ENCODE results near the gene SLC37A4.
"Not testable (repeated sequence)": the region's sequence is repeated elsewhere in the genome, so short reads cannot be mapped to it uniquely, and the experiment has no call there.

The SLC37A4 gene

DNA sequence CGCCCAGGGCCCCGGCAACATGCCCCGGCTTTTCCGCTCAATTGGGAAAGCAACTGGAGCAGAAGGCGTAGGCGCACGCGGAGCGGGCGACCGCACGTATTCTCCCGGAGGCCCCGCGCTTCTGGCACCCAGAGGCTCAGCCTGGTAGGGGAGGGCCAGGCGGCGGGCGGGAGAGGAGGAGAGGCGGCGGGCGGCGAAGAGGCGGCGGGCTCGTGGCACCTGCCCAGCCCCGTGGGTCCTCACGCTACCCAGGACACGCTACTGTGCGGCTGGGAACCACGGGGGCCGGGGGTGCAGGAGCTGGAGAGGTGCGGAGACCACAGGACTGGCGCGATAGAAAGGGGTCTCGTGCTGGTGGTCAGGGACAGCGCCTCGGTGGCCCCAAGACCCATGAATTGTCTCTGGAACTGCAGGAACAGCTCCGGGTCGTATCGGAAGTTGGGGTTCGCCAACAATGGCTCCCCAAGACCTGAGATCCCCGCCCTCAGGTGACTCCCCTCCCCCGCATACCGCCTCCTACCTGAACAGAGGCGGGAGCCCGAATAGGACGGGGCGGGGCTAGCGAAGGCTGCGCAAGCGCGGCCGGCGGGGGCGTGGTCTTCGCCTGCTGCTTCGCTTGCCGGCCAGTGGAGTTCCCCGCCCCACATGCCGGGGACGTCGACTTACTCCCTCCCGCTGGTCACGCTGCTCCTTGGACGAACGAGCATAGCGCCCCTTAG lies at the start of gene SLC37A4:
TSS of gene SLC37A4 (minus strand) at position 549 of the 719 bp plus-strand sequence.
- 0 out of 2 replicates have a peak, but pooled peaks have one; percentile 27 for TF ChIP-seq POLR2A (IDR thresholded peaks at IDR 0.05; ENCODE audit: low read depth, low read length)
- no peak for FAIRE-seq
- DNase-seq (ENCODE audit: insufficient read length, low spot score) = peak; percentile 88

DNA sequence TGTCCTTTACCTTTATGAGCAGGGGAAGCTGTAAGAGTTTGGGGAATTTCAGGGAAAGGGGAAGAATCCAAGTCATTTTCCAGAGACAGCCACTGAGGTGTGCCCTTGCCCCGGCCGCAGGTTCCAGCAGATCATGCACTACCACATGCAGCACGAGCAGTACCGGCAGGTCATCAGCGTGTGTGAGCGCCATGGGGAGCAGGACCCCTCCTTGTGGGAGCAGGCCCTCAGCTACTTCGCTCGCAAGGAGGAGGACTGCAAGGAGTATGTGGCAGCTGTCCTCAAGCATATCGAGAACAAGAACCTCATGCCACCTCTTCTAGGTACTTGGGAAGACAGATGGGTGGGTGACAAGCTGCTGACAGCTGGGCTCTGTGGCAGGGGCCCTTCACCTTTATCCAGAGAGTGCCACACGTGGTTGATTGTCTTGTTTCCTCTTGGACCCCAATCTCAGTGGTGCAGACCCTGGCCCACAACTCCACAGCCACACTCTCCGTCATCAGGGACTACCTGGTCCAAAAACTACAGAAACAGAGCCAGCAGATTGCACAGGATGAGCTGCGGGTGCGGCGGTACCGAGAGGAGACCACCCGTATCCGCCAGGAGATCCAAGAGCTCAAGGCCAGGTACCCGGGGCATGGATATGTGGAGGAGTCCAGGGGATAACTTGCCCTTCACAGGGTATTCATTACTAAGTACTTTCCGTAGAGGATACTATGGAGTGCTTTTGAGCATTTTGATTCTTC lies 48.2 kb upstream of the SLC37A4 start:
- FAIRE-seq = no peak
- no peak for DNase-seq (ENCODE audit: insufficient read length, low spot score)
- TF ChIP-seq POLR2A (IDR thresholded peaks at IDR 0.05; ENCODE audit: low read depth, low read length) = no peak

DNA sequence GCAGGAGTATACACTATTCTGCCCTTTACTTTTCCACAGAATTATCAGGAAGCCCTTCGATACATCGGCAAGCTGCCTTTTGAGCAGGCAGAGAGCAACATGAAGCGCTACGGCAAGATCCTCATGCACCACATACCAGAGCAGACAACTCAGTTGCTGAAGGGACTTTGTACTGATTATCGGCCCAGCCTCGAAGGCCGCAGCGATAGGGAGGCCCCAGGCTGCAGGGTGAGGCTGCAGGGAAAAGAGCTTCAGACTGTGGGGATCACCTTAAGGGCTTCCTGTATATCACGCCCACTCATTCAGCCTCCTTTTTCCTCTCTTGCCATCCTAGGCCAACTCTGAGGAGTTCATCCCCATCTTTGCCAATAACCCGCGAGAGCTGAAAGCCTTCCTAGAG lies 47.2 kb upstream of the SLC37A4 start:
- DNase-seq (ENCODE audit: insufficient read length, low spot score) (no peak), FAIRE-seq (no peak)
- TF ChIP-seq POLR2A (IDR thresholded peaks at IDR 0.05; ENCODE audit: low read depth, low read length) = no peak

DNA sequence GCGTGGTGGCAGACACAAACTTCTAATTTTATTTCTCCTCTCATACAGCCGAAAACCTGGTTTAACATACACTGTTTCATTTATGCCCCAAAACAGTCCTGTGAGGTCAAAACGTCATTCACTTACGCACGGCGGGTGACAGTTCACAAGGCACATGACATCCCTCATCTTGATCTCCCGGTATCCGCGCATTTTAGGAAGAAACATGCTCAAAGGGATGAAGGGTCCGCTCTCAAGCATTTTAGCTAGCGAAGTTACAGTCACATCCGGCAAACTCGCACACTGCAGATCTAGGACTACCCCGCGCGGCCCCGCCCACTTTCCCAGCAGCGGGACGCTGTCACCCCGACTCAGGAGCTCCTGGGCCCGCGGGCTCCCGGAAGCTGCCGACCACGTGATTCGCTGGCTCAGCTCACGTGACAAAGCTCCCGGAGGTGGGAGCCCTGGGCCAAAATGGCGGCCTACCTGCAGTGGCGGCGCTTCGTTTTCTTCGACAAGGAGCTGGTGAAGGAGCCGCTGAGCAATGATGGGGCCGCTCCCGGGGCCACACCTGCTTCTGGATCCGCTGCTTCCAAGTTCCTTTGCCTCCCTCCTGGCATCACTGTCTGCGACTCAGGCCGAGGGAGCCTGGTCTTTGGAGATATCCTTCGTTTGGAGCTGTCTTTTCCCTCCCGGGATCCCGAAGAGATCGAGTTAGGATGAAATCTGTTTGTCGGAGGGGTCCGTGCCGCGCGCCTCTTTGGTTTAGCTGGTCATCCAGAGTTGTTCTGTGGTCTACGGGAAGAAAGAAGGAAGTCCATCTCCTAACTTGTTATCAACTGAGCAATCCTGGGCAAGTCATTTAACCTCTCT lies 36.9 kb upstream of the SLC37A4 start, which contains the start of gene VPS11:
TSS of gene VPS11 (plus strand) at position 448 of the 852 bp plus-strand sequence. CDS start at position 454, 6 bp downstream.
- 0 out of 2 replicates have a peak, but pooled peaks have one; percentile 48 for TF ChIP-seq POLR2A (IDR thresholded peaks at IDR 0.05; ENCODE audit: low read depth, low read length)
- peak; percentile 88 for DNase-seq (ENCODE audit: insufficient read length, low spot score)
- FAIRE-seq = no peak

DNA sequence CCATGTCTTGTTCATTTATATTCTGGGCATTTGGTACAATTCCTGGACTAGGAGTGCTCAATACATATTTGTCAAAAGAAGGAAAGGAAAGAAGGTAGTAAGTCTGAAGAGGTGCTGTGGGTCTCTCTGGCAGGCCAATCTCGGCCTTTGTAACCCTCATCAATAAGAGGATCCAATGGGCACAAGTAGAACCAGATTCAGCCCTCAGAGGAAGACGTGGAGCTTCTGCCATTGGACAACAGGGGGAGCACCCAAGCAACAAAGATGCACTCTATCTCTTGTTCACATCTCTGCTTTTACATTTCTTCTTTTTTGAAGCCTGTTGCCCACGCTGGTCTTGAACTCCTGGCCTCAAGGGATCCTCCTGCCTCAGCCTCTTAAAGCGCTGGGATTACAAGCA lies 34.7 kb upstream of the SLC37A4 start:
- no peak for FAIRE-seq
- no peak for TF ChIP-seq POLR2A (IDR thresholded peaks at IDR 0.05; ENCODE audit: low read depth, low read length)
- no peak for DNase-seq (ENCODE audit: insufficient read length, low spot score)

DNA sequence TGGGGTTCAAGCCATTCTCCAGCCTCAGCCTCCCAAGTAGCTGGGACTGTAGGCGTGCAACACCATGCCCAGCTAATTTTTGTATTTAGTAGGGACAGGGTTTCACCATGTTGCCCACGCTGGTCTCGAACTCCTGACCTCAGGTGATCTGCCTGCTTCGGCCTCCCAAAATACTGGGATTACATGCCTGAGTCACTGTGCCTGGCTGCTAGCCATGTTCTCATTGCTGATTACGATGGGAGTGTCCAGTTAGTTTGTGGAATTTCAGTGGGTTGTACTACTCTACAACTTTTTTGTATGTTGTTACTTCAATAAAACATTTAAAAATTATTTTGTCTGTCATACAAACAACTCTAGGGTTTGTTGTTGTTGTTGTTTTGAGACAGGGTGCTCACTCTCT lies 32.1 kb upstream of the SLC37A4 start:
- no peak for TF ChIP-seq POLR2A (IDR thresholded peaks at IDR 0.05; ENCODE audit: low read depth, low read length)
- FAIRE-seq = no peak
- DNase-seq (ENCODE audit: insufficient read length, low spot score) = no peak

DNA sequence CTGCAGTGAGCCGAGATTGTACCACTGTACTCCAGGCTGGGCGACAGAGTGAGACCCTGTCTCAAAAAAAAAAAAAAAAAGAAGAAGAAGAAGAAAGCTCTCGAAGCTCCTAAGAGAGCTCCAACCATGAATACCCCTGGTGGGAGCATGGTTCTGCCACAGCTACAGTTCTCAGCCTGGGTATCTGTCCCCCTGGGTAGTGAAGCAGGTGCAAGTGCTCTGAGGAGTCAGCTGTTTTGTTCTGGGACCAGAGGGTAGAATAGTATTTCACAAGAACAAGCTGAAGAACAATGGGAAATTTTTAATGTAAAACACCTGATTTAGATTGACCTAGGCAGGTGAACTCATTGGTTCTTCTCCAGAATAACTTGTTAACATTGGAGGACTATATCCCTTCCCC lies 30.6 kb upstream of the SLC37A4 start:
- no peak for TF ChIP-seq POLR2A (IDR thresholded peaks at IDR 0.05; ENCODE audit: low read depth, low read length)
- FAIRE-seq (no peak), DNase-seq (ENCODE audit: insufficient read length, low spot score) (no peak)

DNA sequence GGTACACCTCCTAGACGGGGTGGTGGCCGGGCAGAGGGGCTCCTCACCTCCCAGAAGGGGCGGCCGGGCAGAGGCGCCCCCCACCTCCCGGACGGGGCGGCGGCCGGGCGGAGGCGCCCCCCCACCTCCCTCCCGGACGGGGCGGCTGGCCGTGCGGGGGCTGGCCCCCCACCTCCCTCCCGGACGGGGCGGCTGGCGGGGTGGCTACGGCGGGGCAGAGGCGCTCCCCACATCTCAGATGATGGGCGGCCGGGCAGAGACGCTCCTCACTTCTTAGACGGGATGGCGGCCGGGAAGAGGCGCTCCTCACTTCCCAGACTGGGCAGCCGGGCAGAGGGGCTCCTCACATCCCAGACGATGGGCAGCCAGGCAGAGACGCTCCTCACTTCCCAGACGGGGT lies 28.5 kb upstream of the SLC37A4 start:
- FAIRE-seq; DNase-seq (ENCODE audit: insufficient read length, low spot score): not testable (repeated sequence)

DNA sequence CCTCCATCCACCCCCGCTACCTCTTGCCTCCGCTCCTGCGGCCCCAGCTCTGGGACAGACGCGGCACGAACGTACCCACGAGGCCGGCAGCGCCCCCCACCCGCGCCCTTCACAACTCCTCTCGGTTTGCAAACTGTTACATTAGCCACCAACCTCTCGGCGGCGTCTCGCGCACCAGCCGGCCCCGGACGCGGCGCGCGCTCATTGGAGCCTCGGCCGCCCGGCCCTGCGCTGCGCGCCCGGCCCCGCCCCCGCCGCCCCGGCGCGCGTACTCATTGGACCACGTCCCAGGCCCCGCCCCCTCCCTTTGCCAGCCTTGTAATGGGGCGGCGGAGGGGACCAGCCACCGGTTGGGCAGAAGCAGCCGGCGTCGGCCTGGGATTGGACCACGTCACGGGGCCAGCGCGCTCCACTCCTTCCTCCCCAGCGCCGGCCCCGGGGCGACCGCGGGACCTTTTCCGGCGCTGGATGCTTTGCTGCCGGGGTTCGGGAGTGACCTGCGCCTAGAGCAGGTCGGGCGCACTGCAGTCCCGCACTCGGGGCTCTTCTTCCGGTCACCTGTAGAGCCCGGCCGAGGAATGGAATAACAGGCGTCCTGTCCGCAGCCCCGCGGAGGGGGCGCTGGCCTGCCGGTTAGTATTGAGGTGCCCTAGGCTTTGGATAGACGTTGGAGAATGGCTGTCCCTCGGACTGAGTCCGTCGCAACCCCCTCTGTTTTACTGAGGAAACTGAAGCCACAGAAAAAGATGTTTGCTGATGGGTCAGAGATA lies 26.5 kb upstream of the SLC37A4 start, which contains the start of gene HYOU1:
TSS of gene HYOU1 (minus strand) at position 206 of the 770 bp plus-strand sequence. CDS start 1,045 bp downstream, outside the sequence.
- FAIRE-seq (no peak), DNase-seq (ENCODE audit: insufficient read length, low spot score) (peak; percentile 95)
- TF ChIP-seq POLR2A (IDR thresholded peaks at IDR 0.05; ENCODE audit: low read depth, low read length) = peak; percentile 67; the same call in 1 of the 2 replicates

DNA sequence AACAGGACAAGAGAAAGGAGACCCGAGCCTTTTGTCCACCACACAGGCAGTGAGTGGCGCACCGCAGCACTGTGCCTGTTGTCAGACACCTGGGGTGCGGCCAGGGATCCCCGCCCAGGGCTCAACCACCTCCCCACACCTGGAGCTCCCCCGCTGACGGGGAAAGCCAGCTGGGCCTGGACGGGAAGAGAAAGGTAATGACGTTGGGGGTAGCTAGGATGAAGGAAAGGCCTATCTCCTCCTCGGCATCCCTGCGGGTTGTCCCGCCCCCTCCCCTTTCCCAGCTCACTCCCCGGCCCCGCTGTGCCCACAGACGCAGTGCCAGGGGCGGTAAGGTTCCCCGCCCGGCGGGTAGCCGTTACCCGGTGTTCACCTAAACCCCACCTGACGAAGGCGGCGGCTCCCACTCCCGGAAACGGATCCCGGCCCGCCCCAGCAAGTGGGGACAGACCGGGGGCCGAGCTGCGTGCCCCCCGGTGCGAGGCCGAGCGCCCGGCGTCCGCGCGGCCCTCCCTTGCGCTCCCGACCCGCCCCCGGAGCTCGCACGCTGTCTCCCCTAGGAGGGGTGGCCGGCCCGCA lies 25.8 kb upstream of the SLC37A4 start:
- DNase-seq (ENCODE audit: insufficient read length, low spot score) = peak; percentile 15
- no peak for TF ChIP-seq POLR2A (IDR thresholded peaks at IDR 0.05; ENCODE audit: low read depth, low read length)
- FAIRE-seq = no peak

DNA sequence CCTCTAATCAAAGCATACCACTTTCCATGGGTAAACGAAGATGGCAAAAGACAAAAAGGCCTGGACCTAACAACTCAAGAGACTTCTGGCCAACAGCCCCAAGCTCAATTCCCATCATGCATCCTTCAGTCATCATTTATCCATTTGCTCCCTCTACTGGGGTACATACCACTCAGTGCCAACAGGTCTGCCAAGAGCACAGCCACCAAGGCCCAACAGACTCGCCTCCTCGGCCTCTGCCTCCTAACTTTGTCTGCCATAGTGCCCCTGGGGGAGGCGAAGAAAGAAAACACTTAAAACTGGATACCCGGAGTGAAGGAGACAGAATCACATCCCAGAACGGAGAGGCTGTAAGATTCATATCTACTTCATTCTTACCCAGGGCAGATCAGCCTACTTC lies 25.2 kb upstream of the SLC37A4 start:
- no peak for FAIRE-seq
- no peak for TF ChIP-seq POLR2A (IDR thresholded peaks at IDR 0.05; ENCODE audit: low read depth, low read length)
- no peak for DNase-seq (ENCODE audit: insufficient read length, low spot score)

DNA sequence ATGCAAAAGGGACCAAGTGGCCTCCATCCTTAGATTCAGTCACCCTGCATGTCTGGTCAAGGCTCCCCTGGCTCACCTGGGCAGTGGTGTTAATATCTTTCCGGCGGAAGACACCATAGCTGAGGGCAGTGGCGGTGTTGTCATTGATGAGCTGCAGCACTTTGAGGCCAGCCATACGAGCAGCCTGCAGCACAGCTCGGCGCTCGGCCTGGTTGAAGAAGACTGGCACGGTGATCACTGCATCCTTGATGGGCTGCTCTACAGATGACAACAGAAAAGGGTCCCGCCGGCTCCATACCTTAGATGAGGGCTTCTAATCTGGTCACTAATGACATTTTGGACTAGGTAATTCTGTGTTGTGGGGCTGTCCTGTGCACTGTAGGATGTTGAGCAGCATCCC lies 23.7 kb upstream of the SLC37A4 start:
- no peak for TF ChIP-seq POLR2A (IDR thresholded peaks at IDR 0.05; ENCODE audit: low read depth, low read length)
- DNase-seq (ENCODE audit: insufficient read length, low spot score) (no peak), FAIRE-seq (no peak)
